Measurements from ENCODE around the gene RB1. TPM values are rescaled to one million over a fixed set of nuclear protein-coding genes. Genes with fewer than 3 reads are reported as not detected.

RB1 gene
- total RNA-seq, 1 experiment from 2014 or later, result 36.7 TPM

GRCh38 chr13:48294653-48295052, 8.9 kb upstream of the RB1 start:
- Histone ChIP-seq H3K4me2 (ENCODE audit: low read length) (no peak overlapping the region), H3K27me3 (ENCODE audit: insufficient read depth, low read length) (no peaks in the 10 kb centered on the region), H2AFZ (ENCODE audit: low read depth, low read length, poor library complexity, severe bottlenecking) (no peak overlapping the region), H4K20me1 (ENCODE audit: insufficient read depth) (no peaks in the 10 kb centered on the region), H3K9ac (ENCODE audit: low read length) (no peak overlapping the region), H3K9me3 (ENCODE audit: control insufficient read depth in 1 of 2, insufficient read depth in 1 of 2, low read depth in 1 of 2, low read length in 2 of 2) (no peaks in the 10 kb centered on the region), H3K27ac (ENCODE audit: low read depth, low read length) (no peak overlapping the region), H3K79me2 (ENCODE audit: insufficient read depth, low read length) (no peaks in the 10 kb centered on the region), H3K4me1 (ENCODE audit: control insufficient read depth in 1 of 2, insufficient read depth in 2 of 2, low read length in 2 of 2) (no peaks in the 10 kb centered on the region), H3K36me3 (ENCODE audit: control insufficient read depth in 1 of 2, insufficient read depth in 2 of 2, low read length in 2 of 2) (no peaks in the 10 kb centered on the region), H3K9me2 (ENCODE audit: insufficient read depth) (no peaks in the 10 kb centered on the region), H3K4me3 (replicated peaks in 1 of 2; ENCODE audit: low read depth in 1 of 2, low read length in 2 of 2) (no peak overlapping the region)
- POLR2A ChIA-PET, result no interaction called here
- DNase-seq (ENCODE audit: low read depth, low spot score) (no peak), ATAC-seq (no peak)
- intact Hi-C loops (cut with micrococcal nuclease), result no loop called here
- TF ChIP-seq REST (IDR thresholded peaks at IDR 0.05; ENCODE audit: low read depth) (no peak), CBX3 (IDR thresholded peaks at IDR 0.05; ENCODE audit: low read depth) (no peak), JUND (IDR thresholded peaks at IDR 0.05) (no peak), ZFX (IDR thresholded peaks at IDR 0.05) (no peak), RAD21 (IDR thresholded peaks at IDR 0.05; ENCODE audit: low read depth) (no peak), POLR2AphosphoS5 (IDR thresholded peaks at IDR 0.05; ENCODE audit: low read depth, low read length) (no peak), ZNF274 (IDR thresholded peaks at IDR 0.05; ENCODE audit: low read depth, low read length) (no peak), ELF1 (IDR thresholded peaks at IDR 0.05; ENCODE audit: borderline replicate concordance, low read depth) (no peak), EZH2 (IDR thresholded peaks at IDR 0.05) (no peak), SRF (IDR thresholded peaks at IDR 0.05; ENCODE audit: low read depth) (no peak), ZBTB33 (IDR thresholded peaks at IDR 0.05; ENCODE audit: extremely low read depth, insufficient replicate concordance, low read length) (no peak), CEBPB (IDR thresholded peaks at IDR 0.05; ENCODE audit: low read depth) (no peak), CTCF (IDR thresholded peaks at IDR 0.05 in 2 of 3, conservative IDR thresholded peaks at IDR 0.05 in 1 of 3; ENCODE audit: borderline replicate concordance in 1 of 3, insufficient read depth in 1 of 3, low read depth in 2 of 3, low read length in 2 of 3) (no peak), SIN3A (IDR thresholded peaks at IDR 0.05; ENCODE audit: low read depth) (no peak), EZH2phosphoT487 (IDR thresholded peaks at IDR 0.05; ENCODE audit: borderline replicate concordance) (no peak)
- no TSS peak for BruUV-seq (replicated peaks)
- CTCF ChIA-PET, result no interaction called here
- RAD21 ChIA-PET (ENCODE audit: low non-redundant PET in 1 of 2, low total read pairs in 2 of 2, uncharacterized antibody in 2 of 2, unreplicated experiment in 2 of 2), result no interaction called here
